Measurements from ENCODE around the gene CBX4. TPM values are rescaled to one million over a fixed set of nuclear protein-coding genes. Genes with fewer than 3 reads are reported as not detected.

Gene CBX4
- total and polyA plus RNA-seq, 2 of the 13 experiments (the other 11 are each of a cell fraction or from before 2014, with no cell fraction given) = 25.8 to 50.8 TPM

DNA sequence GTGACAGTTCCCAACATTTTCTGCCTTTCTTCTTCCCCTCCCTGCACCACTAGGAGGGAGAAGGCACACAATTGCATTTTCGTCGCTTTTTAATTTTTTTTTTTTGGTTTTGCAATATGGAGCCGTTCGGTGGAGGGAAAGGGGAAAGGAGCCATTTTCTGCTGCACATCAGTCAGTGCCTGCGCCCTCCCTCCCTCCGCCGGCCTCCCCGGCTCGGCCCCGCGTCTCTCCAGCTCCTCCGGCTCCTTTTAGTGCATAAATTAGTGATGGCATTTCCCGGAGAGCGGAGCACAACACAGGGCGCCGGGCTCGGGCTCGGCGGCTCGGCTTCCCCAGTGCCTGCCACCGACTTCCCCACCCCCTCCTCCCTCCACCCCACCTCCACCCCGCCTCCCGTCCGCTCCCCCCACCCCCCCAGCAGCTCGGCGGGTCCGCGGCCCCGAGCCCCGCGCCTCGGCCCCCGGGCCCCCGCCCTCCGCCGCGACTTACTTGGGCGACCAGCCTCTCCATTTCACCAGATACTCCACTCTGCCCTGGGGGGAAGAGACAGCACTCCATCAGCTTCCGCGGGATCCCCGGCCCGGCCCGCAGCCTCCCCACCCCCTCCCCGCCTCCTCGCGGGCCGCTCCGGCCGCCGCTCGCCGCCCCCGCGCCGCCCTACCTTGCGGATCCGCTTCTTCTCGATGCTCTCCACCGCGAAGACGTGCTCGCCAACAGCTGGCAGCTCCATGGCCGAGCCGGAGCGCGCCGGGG lies 542 bp downstream of the CBX4 start (continued):
- TF ChIP-seq, protein P1, sequence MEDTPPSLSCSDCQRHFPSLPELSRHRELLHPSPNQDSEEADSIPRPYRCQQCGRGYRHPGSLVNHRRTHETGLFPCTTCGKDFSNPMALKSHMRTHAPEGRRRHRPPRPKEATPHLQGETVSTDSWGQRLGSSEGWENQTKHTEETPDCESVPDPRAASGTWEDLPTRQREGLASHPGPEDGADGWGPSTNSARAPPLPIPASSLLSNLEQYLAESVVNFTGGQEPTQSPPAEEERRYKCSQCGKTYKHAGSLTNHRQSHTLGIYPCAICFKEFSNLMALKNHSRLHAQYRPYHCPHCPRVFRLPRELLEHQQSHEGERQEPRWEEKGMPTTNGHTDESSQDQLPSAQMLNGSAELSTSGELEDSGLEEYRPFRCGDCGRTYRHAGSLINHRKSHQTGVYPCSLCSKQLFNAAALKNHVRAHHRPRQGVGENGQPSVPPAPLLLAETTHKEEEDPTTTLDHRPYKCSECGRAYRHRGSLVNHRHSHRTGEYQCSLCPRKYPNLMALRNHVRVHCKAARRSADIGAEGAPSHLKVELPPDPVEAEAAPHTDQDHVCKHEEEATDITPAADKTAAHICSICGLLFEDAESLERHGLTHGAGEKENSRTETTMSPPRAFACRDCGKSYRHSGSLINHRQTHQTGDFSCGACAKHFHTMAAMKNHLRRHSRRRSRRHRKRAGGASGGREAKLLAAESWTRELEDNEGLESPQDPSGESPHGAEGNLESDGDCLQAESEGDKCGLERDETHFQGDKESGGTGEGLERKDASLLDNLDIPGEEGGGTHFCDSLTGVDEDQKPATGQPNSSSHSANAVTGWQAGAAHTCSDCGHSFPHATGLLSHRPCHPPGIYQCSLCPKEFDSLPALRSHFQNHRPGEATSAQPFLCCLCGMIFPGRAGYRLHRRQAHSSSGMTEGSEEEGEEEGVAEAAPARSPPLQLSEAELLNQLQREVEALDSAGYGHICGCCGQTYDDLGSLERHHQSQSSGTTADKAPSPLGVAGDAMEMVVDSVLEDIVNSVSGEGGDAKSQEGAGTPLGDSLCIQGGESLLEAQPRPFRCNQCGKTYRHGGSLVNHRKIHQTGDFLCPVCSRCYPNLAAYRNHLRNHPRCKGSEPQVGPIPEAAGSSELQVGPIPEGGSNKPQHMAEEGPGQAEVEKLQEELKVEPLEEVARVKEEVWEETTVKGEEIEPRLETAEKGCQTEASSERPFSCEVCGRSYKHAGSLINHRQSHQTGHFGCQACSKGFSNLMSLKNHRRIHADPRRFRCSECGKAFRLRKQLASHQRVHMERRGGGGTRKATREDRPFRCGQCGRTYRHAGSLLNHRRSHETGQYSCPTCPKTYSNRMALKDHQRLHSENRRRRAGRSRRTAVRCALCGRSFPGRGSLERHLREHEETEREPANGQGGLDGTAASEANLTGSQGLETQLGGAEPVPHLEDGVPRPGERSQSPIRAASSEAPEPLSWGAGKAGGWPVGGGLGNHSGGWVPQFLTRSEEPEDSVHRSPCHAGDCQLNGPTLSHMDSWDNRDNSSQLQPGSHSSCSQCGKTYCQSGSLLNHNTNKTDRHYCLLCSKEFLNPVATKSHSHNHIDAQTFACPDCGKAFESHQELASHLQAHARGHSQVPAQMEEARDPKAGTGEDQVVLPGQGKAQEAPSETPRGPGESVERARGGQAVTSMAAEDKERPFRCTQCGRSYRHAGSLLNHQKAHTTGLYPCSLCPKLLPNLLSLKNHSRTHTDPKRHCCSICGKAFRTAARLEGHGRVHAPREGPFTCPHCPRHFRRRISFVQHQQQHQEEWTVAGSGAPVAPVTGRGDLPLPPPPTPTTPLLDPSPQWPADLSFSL (CRISPR knock-in tag; IDR thresholded peaks at IDR 0.05) = no peak
- no peak for TF ChIP-seq ZBTB44 (CRISPR knock-in tag; IDR thresholded peaks at IDR 0.05)
- TF ChIP-seq REPIN1 (CRISPR knock-in tag; IDR thresholded peaks at IDR 0.05; ENCODE audit: borderline replicate concordance, low read depth) = no peak
- no peak for TF ChIP-seq ZNF296 (CRISPR knock-in tag; conservative IDR thresholded peaks at IDR 0.05)
- TF ChIP-seq YY1 (IDR thresholded peaks at IDR 0.05; ENCODE audit: insufficient read depth, insufficient replicate concordance, low read depth, low read length) = peak; percentile 76
- no peak for TF ChIP-seq ZNF230 (CRISPR knock-in tag; IDR thresholded peaks at IDR 0.05)
- TF ChIP-seq TERF1 (CRISPR knock-in tag; IDR thresholded peaks at IDR 0.05) = no peak
- TF ChIP-seq, protein P2, sequence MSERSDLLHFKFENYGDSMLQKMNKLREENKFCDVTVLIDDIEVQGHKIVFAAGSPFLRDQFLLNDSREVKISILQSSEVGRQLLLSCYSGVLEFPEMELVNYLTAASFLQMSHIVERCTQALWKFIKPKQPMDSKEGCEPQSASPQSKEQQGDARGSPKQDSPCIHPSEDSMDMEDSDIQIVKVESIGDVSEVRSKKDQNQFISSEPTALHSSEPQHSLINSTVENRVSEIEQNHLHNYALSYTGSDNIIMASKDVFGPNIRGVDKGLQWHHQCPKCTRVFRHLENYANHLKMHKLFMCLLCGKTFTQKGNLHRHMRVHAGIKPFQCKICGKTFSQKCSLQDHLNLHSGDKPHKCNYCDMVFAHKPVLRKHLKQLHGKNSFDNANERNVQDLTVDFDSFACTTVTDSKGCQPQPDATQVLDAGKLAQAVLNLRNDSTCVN (CRISPR knock-in tag; IDR thresholded peaks at IDR 0.05; ENCODE audit: borderline replicate concordance) = no peak
- TF ChIP-seq TSC22D2 (CRISPR knock-in tag; IDR thresholded peaks at IDR 0.05; ENCODE audit: borderline replicate concordance) = no peak
- peak; percentile 97 for TF ChIP-seq PCBP1 (IDR thresholded peaks at IDR 0.05; ENCODE audit: borderline replicate concordance, low read depth, low read length)
- no peak for TF ChIP-seq RARG (CRISPR knock-in tag; IDR thresholded peaks at IDR 0.05; ENCODE audit: low read depth)
- TF ChIP-seq ZNF703 (CRISPR knock-in tag; IDR thresholded peaks at IDR 0.05; ENCODE audit: borderline replicate concordance) = no peak
- TF ChIP-seq SALL1 (CRISPR knock-in tag; IDR thresholded peaks at IDR 0.05) = no peak; the same call in 1 of the 2 replicates
- TF ChIP-seq, protein P3, sequence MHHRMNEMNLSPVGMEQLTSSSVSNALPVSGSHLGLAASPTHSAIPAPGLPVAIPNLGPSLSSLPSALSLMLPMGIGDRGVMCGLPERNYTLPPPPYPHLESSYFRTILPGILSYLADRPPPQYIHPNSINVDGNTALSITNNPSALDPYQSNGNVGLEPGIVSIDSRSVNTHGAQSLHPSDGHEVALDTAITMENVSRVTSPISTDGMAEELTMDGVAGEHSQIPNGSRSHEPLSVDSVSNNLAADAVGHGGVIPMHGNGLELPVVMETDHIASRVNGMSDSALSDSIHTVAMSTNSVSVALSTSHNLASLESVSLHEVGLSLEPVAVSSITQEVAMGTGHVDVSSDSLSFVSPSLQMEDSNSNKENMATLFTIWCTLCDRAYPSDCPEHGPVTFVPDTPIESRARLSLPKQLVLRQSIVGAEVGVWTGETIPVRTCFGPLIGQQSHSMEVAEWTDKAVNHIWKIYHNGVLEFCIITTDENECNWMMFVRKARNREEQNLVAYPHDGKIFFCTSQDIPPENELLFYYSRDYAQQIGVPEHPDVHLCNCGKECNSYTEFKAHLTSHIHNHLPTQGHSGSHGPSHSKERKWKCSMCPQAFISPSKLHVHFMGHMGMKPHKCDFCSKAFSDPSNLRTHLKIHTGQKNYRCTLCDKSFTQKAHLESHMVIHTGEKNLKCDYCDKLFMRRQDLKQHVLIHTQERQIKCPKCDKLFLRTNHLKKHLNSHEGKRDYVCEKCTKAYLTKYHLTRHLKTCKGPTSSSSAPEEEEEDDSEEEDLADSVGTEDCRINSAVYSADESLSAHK (CRISPR knock-in tag; IDR thresholded peaks at IDR 0.05; ENCODE audit: borderline replicate concordance) = no peak
